GM23338 (cell line): ENCODE data around the gene ZNF391. TPM values are rescaled to one million over a fixed set of nuclear protein-coding genes. Genes with fewer than 3 reads are reported as not detected.

ENCODE experiments used
- ATAC-seq: fragments of 200-7000 bp; cut with Tn5 transposase; 3 replicates; pipeline ENCODE4 v1.9.1; 2020
- DNase-seq: peaks from one replicate; pipeline ENCODE4 v3.0.0-alpha.2; 2015; ENCODE audit warnings: low spot score
- H2AFZ ChIP-seq: fragments of 200-600 bp; sonication (generic); 2 replicates; pipeline ENCODE4 v1.8.0; 2016; ENCODE audit warnings: antibody characterized with exemption, mild to moderate bottlenecking, moderate library complexity
- H3F3A ChIP-seq: fragments of 200-600 bp; sonication (generic); replicated peaks from 2 replicates; pipeline ENCODE4 v1.8.0; 2017; ENCODE audit warnings: antibody characterized with exemption, mixed run types, low read depth
- H3K27ac ChIP-seq: fragments of 200-600 bp; sonication (generic); 2 replicates; pipeline ENCODE4 v1.6.1; 2016; ENCODE audit warnings: low read depth
- H3K27me3 ChIP-seq: fragments of 200-600 bp; sonication (generic); 2 replicates; pipeline ENCODE4 v1.8.0; 2016; ENCODE audit warnings: mild to moderate bottlenecking, mixed run types, moderate library complexity; ENCODE audit not compliant: insufficient read depth
- H3K36me3 ChIP-seq: fragments of 200-600 bp; sonication (generic); 2 replicates; pipeline ENCODE4 v1.8.0; 2016; ENCODE audit warnings: mild to moderate bottlenecking; ENCODE audit not compliant: insufficient read depth
- H3K4me1 ChIP-seq: fragments of 200-600 bp; sonication (generic); 2 replicates; pipeline ENCODE4 v1.8.0; 2016; ENCODE audit warnings: mild to moderate bottlenecking, moderate library complexity; ENCODE audit not compliant: insufficient read depth
- H3K4me2 ChIP-seq: fragments of 200-600 bp; sonication (generic); 2 replicates; pipeline ENCODE4 v1.7.1; 2017; ENCODE audit warnings: mixed run types
- H3K4me3 ChIP-seq: fragments of 200-600 bp; sonication (generic); 2 replicates; pipeline ENCODE4 v1.6.1; 2016; ENCODE audit warnings: mixed run types
- H3K79me2 ChIP-seq: fragments of 200-600 bp; sonication (generic); replicated peaks from 2 replicates; pipeline ENCODE4 v1.8.0; 2017; ENCODE audit warnings: mild to moderate bottlenecking; ENCODE audit not compliant: insufficient read depth
- H3K9me2 ChIP-seq: fragments of 200-600 bp; sonication (generic); 2 replicates; pipeline ENCODE4 v1.8.0; 2017; ENCODE audit not compliant: insufficient read depth
- H4K20me1 ChIP-seq: fragments of 200-600 bp; sonication (generic); replicated peaks from 2 replicates; pipeline ENCODE4 v1.8.0; 2017; ENCODE audit warnings: mild to moderate bottlenecking; ENCODE audit not compliant: insufficient read depth
- H3K27ac Mint-ChIP-seq: 2 replicates; pipeline ENCODE4 v1.8.0; 2020; ENCODE audit warnings: inconsistent platforms, mild to moderate bottlenecking, moderate library complexity, mixed read lengths
- H3K27me3 Mint-ChIP-seq: 3 replicates; pipeline ENCODE4 v1.8.0; 2022; ENCODE audit warnings: low read depth, mild to moderate bottlenecking, moderate library complexity, mixed read lengths, inconsistent platforms; ENCODE audit not compliant: insufficient read depth, poor library complexity
- H3K36me3 Mint-ChIP-seq: 3 replicates; pipeline ENCODE4 v1.8.0; 2021; ENCODE audit warnings: low read depth, mild to moderate bottlenecking, inconsistent platforms, moderate library complexity, mixed read lengths
- H3K4me1 Mint-ChIP-seq: 3 replicates; pipeline ENCODE4 v1.8.0; 2020; ENCODE audit warnings: mild to moderate bottlenecking, inconsistent platforms, mixed read lengths
- H3K4me3 Mint-ChIP-seq: 3 replicates; pipeline ENCODE4 v1.8.0; 2021; ENCODE audit warnings: moderate library complexity, mild to moderate bottlenecking, inconsistent platforms, mixed read lengths
- H3K9me3 Mint-ChIP-seq: 3 replicates; pipeline ENCODE4 v1.8.0; 2020; ENCODE audit warnings: moderate library complexity, mild to moderate bottlenecking, inconsistent platforms, mixed read lengths
- CREB1 ChIP-seq: fragments of 250-450 bp; sonication (Bioruptor Pico); IDR thresholded peaks from 2 replicates; pipeline ENCODE4 v1.5.0; 2020; ENCODE audit warnings: low read depth, mild to moderate bottlenecking, moderate library complexity
- CTCF ChIP-seq, 2 experiments: fragments of 200-600 bp in 1 of 2; sonication (generic) in 1 of 2; conservative IDR thresholded peaks; 2 replicates each; pipeline versions ENCODE4 v1.5.1 to v1.6.1; 2016 to 2017; ENCODE audit warnings: antibody characterized with exemption in 2 of 2, low read depth in 2 of 2, mild to moderate bottlenecking in 2 of 2, moderate library complexity in 1 of 2
- ETS1 ChIP-seq: IDR thresholded peaks from 2 replicates; pipeline ENCODE4 v1.6.1; 2016; ENCODE audit warnings: antibody characterized with exemption
- EZH2 ChIP-seq: fragments of 200-600 bp; sonication (generic); IDR thresholded peaks from one replicate; pipeline ENCODE4 v1.8.0; 2017; ENCODE audit warnings: antibody characterized with exemption, mild to moderate bottlenecking, low read depth; ENCODE audit not compliant: unreplicated experiment
- EZH2phosphoT487 ChIP-seq: fragments of 200-600 bp; sonication (generic); IDR thresholded peaks from one replicate; pipeline ENCODE4 v1.8.1; 2018; ENCODE audit warnings: antibody characterized with exemption; ENCODE audit not compliant: unreplicated experiment
- JUNB ChIP-seq: IDR thresholded peaks from one replicate; pipeline ENCODE4 v1.6.1; 2016; ENCODE audit warnings: antibody characterized with exemption; ENCODE audit not compliant: unreplicated experiment
- NANOG ChIP-seq: IDR thresholded peaks from 2 replicates; pipeline ENCODE4 v1.6.1; 2016; ENCODE audit warnings: antibody characterized with exemption, borderline replicate concordance
- POLR2AphosphoS5 ChIP-seq: IDR thresholded peaks from 2 replicates; pipeline ENCODE4 v1.6.1; 2016; ENCODE audit warnings: antibody characterized with exemption, low read depth
- REST ChIP-seq: IDR thresholded peaks from one replicate; pipeline ENCODE4 v1.6.1; 2018; ENCODE audit warnings: antibody characterized with exemption; ENCODE audit not compliant: unreplicated experiment
- STAT1 ChIP-seq: IDR thresholded peaks from one replicate; pipeline ENCODE4 v1.6.1; 2016; ENCODE audit warnings: antibody characterized with exemption; ENCODE audit not compliant: unreplicated experiment
- ZNF114 ChIP-seq: fragments of 250-450 bp; sonication (Bioruptor Pico); IDR thresholded peaks from 2 replicates; pipeline ENCODE4 v1.5.0; 2020; ENCODE audit warnings: mild to moderate bottlenecking, moderate library complexity
- ZNF331 ChIP-seq: fragments of 250-450 bp; sonication (Bioruptor Pico); IDR thresholded peaks from 2 replicates; pipeline ENCODE4 v1.5.0; 2020; ENCODE audit warnings: low read depth, mild to moderate bottlenecking, moderate library complexity
- ZNF462 ChIP-seq: fragments of 250-450 bp; sonication (Bioruptor Pico); IDR thresholded peaks from 2 replicates; pipeline ENCODE4 v1.5.0; 2020; ENCODE audit warnings: mild to moderate bottlenecking, moderate library complexity
- polyA plus RNA-seq: library from polyadenylated mRNA; unstranded; fragments of >200 nt; fragmentation: Nextera tagmentation; extraction: Ambion mirVana; gene quantifications from 2 replicates; pipeline ENCODE4 v1.2.1, GENCODE V29; 2016
- total RNA-seq: library from RNA; depleted of rRNA; stranded (reverse); fragments of >200 nt; shearing (Covaris generic); gene quantifications from 2 replicates; pipeline ENCODE4 v1.2.3, GENCODE V29; 2014

Gene ZNF391
- total and polyA plus RNA-seq, 2 experiments from 2014 or later: 11.4 to 22.5 TPM

- no peak overlapping the region for H3K4me3 Mint-ChIP-seq
- no peak overlapping the region for H3K27ac ChIP-seq
- ATAC-seq: no peak
- no peaks in the 10 kb centered on the region for H3F3A ChIP-seq
- no peak overlapping the region for H3K4me3 ChIP-seq
- H3K27ac Mint-ChIP-seq: no peak overlapping the region
- no peak for DNase-seq
- peaks cover 2% of the 10 kb centered on the region for H3K36me3 ChIP-seq
- no peak for TF ChIP-seq ZNF114
- TF ChIP-seq ETS1: no peak
- TF ChIP-seq REST: no peak
- TF ChIP-seq EZH2phosphoT487: no peak
- TF ChIP-seq ZNF331 (CRISPR knock-in tag): no peak
- no peak for TF ChIP-seq CREB1 (CRISPR knock-in tag)
- TF ChIP-seq CTCF (conservative IDR thresholded peaks at IDR 0.05; ENCODE audit: low read depth in 2 of 2): no peak
- TF ChIP-seq JUNB: no peak
- no peak for TF ChIP-seq POLR2AphosphoS5
- TF ChIP-seq NANOG: no peak
- TF ChIP-seq STAT1: no peak
- no peak for TF ChIP-seq ZNF462
- TF ChIP-seq EZH2: no peak
- no peaks in the 10 kb centered on the region for H3K9me2 ChIP-seq
- peaks cover 17% of the 10 kb centered on the region for H3K36me3 Mint-ChIP-seq
- no peaks in the 10 kb centered on the region for H3K27me3 ChIP-seq
- H3K27me3 Mint-ChIP-seq: peaks cover 2% of the 10 kb centered on the region
- H3K4me1 Mint-ChIP-seq: no peaks in the 10 kb centered on the region
- H3K4me1 ChIP-seq: no peaks in the 10 kb centered on the region
- no peak overlapping the region for H3K4me2 ChIP-seq
- H3K9me3 Mint-ChIP-seq: peaks cover 15% of the 10 kb centered on the region
- no peaks in the 10 kb centered on the region for H3K79me2 ChIP-seq
- H4K20me1 ChIP-seq: no peaks in the 10 kb centered on the region
- H2AFZ ChIP-seq: 0 out of 2 replicates have a peak overlapping the region, but pooled peaks have one; percentile 14
Observed at GRCh38 chr6:27407153-27407814, 18.7 kb downstream of the ZNF391 start.
